ENCODE results near the gene ADGRG3.

DNA sequence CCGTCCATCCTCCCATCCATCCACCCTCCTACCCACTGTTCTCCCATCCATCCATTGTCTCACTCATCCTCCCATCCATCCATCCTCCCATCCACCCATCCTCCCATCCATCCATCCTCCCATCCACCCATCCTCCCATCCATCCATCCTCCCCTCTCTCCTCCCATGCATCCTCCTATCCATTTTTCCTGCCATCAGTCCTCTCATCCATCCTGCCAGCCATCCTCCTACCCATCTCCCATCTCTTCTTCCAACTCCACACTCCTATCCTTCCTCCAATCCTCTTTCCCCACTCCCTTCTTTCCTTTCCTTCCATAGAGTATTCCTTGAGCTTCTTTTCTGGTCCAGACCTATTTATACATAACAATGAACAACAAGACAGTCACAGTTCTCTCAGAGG lies 38.6 kb downstream of the ADGRG3 start:
- TF ChIP-seq, protein P1, sequence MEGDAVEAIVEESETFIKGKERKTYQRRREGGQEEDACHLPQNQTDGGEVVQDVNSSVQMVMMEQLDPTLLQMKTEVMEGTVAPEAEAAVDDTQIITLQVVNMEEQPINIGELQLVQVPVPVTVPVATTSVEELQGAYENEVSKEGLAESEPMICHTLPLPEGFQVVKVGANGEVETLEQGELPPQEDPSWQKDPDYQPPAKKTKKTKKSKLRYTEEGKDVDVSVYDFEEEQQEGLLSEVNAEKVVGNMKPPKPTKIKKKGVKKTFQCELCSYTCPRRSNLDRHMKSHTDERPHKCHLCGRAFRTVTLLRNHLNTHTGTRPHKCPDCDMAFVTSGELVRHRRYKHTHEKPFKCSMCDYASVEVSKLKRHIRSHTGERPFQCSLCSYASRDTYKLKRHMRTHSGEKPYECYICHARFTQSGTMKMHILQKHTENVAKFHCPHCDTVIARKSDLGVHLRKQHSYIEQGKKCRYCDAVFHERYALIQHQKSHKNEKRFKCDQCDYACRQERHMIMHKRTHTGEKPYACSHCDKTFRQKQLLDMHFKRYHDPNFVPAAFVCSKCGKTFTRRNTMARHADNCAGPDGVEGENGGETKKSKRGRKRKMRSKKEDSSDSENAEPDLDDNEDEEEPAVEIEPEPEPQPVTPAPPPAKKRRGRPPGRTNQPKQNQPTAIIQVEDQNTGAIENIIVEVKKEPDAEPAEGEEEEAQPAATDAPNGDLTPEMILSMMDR (IDR thresholded peaks at IDR 0.05; ENCODE audit: insufficient read depth, low read length, poor library complexity, severe bottlenecking) = no peak
- no peak for TF ChIP-seq EZH2phosphoT487 (conservative IDR thresholded peaks at IDR 0.05; ENCODE audit: low read length)

All from SU-DHL-6 (cell line).